IPS-18a (cell line): Measurements from ENCODE around the gene KRTAP5-1.
"Not testable (repeated sequence)": the region's sequence is repeated elsewhere in the genome, so short reads cannot be mapped to it uniquely, and the experiment has no call there.

ENCODE experiments used
- H3K27ac ChIP-seq: one replicate; pipeline ENCODE4 v1.5.1; 2013; ENCODE audit warnings: low read length
- H3K27me3 ChIP-seq: one replicate; pipeline ENCODE4 v1.6.1; 2013; ENCODE audit warnings: mild to moderate bottlenecking, low read length; ENCODE audit not compliant: control insufficient read depth, insufficient read depth
- H3K36me3 ChIP-seq: one replicate; pipeline ENCODE4 v1.6.1; 2013; ENCODE audit warnings: low read depth, low read length; ENCODE audit not compliant: control insufficient read depth
- H3K4me1 ChIP-seq: one replicate; pipeline ENCODE4 v1.6.1; 2013; ENCODE audit warnings: low read depth, low read length; ENCODE audit not compliant: control insufficient read depth
- H3K4me3 ChIP-seq: one replicate; pipeline ENCODE4 v1.5.1; 2013; ENCODE audit warnings: low read length
- H3K9ac ChIP-seq: one replicate; pipeline ENCODE4 v1.6.1; 2013; ENCODE audit warnings: mild to moderate bottlenecking, low read length, moderate library complexity
- H3K9me3 ChIP-seq: one replicate; pipeline ENCODE4 v1.6.1; 2013; ENCODE audit warnings: low read depth, low read length; ENCODE audit not compliant: control insufficient read depth

KRTAP5-1 gene

DNA sequence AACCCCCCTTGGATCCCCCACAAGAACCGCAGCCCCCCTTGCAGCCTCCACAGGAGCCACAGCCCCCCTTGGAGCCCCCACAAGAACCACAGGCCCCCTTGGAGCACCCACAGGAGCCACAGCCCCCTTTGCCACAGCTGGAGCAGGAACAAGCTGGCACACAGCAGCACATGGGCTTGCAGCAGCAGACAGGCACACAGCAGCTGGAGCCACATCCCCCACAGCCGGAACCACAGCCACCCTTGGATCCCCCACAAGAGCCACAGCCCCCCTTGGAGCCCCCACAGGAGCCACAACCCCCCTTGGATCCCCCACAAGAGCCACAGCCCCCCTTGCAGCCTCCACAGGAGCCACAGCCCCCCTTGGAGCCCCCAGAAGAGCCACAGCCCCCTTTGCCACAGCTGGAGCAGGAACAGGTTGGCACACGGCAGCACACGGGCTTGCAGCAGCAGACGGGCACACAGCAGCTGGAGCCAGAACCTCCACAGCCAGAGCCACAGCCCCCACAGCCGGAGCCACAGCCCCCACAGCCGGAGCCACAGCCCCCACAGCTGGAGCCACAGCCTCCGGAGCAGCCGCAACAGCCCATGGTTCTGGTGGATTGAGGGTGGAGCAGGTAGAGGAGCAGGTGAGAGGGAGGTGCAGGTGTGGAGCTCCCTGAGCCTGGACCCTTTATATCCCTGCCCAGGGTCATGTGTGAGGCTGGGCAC is at the start of gene KRTAP5-1:
Gene KRTAP5-1, minus strand, starts transcription at position 623 of the 710 bp plus-strand sequence. Its CDS starts 34 bp downstream, at position 589.
- not testable (repeated sequence) for H3K27me3 ChIP-seq, H3K27ac ChIP-seq, H3K4me1 ChIP-seq, H3K9ac ChIP-seq, H3K9me3 ChIP-seq, H3K36me3 ChIP-seq, H3K4me3 ChIP-seq

GRCh38 chr11:1633864-1634263 is 48.8 kb upstream of the KRTAP5-1 start:
- H3K27me3 ChIP-seq, result peaks cover 8% of the 10 kb centered on the region
- no peak overlapping the region for H3K9ac ChIP-seq
- no peak overlapping the region for H3K27ac ChIP-seq
- no peaks in the 10 kb centered on the region for H3K4me1 ChIP-seq
- H3K9me3 ChIP-seq, result no peaks in the 10 kb centered on the region
- no peak overlapping the region for H3K4me3 ChIP-seq
- H3K36me3 ChIP-seq, result no peaks in the 10 kb centered on the region

DNA sequence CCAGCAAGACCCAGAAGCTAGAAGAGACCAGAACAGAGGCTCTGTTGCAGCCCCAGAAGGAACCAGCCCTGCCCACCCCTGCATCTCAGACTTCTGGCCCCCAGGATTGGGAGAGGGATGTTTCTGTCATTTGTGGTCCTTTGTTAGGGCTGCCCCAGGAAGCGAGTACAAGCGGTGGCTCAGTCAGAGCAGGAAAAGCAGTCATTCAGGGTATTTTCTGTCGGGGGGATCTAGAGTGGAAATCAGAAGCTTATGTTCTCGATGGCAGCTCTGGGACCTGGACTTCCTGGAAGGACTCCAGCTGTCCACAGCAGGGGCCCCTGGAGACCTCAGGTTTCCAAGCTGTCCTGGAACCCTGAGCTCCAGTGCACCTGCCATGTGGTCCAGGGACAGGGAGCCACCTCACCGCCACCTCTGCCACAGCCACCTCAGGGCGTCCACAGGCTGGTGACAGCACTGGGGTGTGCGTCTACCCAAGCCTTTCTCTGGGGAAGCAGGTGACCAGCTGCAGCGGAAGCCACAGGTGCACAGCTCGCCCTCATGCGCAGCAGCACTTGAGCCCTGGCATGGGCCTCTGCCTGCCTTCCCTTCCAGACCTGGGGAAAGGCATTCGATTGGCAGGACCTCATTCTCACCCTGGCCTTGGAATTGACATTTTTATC is 47.1 kb upstream of the KRTAP5-1 start:
- no peaks in the 10 kb centered on the region for H3K9me3 ChIP-seq
- peaks cover 13% of the 10 kb centered on the region for H3K27me3 ChIP-seq

DNA sequence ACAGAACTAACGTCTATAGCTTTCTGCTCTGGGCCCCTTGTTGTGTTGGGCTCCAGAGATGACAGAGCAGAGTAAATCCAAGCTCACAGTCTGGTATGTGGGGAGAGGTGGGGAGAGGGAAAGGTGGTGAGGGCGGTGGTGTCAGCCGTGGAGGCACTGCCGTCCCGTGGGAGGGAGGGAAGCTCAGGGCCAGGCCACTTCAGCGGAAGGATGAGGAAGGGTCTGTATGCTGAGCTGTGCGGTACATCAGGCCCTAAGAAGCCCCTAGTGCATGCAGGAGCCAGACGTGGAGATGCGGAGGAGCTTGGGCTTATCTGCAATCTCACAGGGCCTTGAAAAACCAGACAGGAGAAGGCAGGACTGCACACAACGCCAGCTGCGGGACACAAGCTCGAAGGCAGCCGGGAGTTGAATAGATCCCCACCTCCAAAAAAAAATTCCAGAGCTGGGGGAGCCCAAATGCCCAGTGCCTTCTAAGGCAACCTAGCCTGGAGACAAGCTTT is 46.0 kb upstream of the KRTAP5-1 start:
- Histone ChIP-seq H3K9me3 (no peaks in the 10 kb centered on the region), H3K36me3 (no peaks in the 10 kb centered on the region), H3K27ac (no peak overlapping the region), H3K4me1 (no peaks in the 10 kb centered on the region), H3K9ac (no peak overlapping the region), H3K27me3 (peaks cover 13% of the 10 kb centered on the region), H3K4me3 (no peak overlapping the region)

More for the DNA sequence above, 47.1 kb upstream of the KRTAP5-1 start:
- H3K9ac ChIP-seq, result no peak overlapping the region
- no peak overlapping the region for H3K4me3 ChIP-seq
- H3K27ac ChIP-seq, result no peak overlapping the region
- no peaks in the 10 kb centered on the region for H3K4me1 ChIP-seq
- no peaks in the 10 kb centered on the region for H3K36me3 ChIP-seq

GRCh38 chr11:1630271-1630670 is 45.2 kb upstream of the KRTAP5-1 start:
- no peaks in the 10 kb centered on the region for H3K36me3 ChIP-seq
- peaks cover 13% of the 10 kb centered on the region for H3K27me3 ChIP-seq
- H3K4me3 ChIP-seq, result no peak overlapping the region
- H3K4me1 ChIP-seq, result no peaks in the 10 kb centered on the region
- no peak overlapping the region for H3K9ac ChIP-seq
- H3K27ac ChIP-seq, result no peak overlapping the region
- H3K9me3 ChIP-seq, result no peaks in the 10 kb centered on the region

GRCh38 chr11:1629326-1630185 is 44.5 kb upstream of the KRTAP5-1 start, which contains the start of gene KRTAP5-5:
Gene KRTAP5-5 (plus strand): TSS chr11:1629775. CDS start chr11:1629841, 66 bp downstream.
- Histone ChIP-seq H3K4me1 (no peaks in the 10 kb centered on the region), H3K9me3 (no peaks in the 10 kb centered on the region), H3K9ac (no peak within 1 kb of the TSS), H3K27me3 (peaks cover 13% of the 10 kb centered on the region), H3K36me3 (no peaks in the 10 kb centered on the region), H3K27ac (no peak within 1 kb of the TSS), H3K4me3 (no peak within 1 kb of the TSS)

GRCh38 chr11:1628506-1629325 is 43.6 kb upstream of the KRTAP5-1 start:
- Histone ChIP-seq H3K27me3 (peaks cover 13% of the 10 kb centered on the region), H3K9ac (no peak overlapping the region), H3K4me1 (no peaks in the 10 kb centered on the region), H3K27ac (no peak overlapping the region), H3K4me3 (no peak overlapping the region), H3K36me3 (no peaks in the 10 kb centered on the region), H3K9me3 (no peaks in the 10 kb centered on the region)

GRCh38 chr11:1625541-1625940 is 40.5 kb upstream of the KRTAP5-1 start:
- Histone ChIP-seq H3K4me3 (no peak overlapping the region), H3K9me3 (no peaks in the 10 kb centered on the region), H3K27me3 (peaks cover 13% of the 10 kb centered on the region), H3K36me3 (no peaks in the 10 kb centered on the region), H3K27ac (no peak overlapping the region), H3K9ac (no peak overlapping the region), H3K4me1 (no peaks in the 10 kb centered on the region)

DNA sequence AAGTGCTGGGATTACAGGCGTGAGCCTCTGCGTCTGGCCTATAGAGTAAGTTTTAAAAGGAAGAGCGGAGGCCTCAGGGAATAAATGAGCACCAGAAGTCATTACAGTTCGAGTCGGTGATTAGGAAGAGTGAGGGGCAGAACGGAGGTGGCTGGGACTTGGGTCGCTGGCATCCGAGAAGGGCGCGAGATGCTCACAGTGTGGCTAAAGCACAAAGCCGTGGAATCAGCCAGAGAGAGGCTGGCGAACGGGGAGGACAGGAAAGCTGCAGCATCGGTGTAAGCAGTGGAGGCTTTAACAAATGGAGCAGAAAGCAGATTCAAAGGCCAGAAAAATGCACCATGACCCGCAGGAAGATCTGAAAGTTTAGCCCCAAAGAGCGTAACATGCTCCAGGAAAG is 39.5 kb upstream of the KRTAP5-1 start:
- H3K4me1 ChIP-seq, result no peaks in the 10 kb centered on the region
- no peak overlapping the region for H3K27ac ChIP-seq
- peaks cover 13% of the 10 kb centered on the region for H3K27me3 ChIP-seq
- H3K9me3 ChIP-seq, result no peaks in the 10 kb centered on the region
- no peaks in the 10 kb centered on the region for H3K36me3 ChIP-seq
- no peak overlapping the region for H3K4me3 ChIP-seq
- no peak overlapping the region for H3K9ac ChIP-seq

- Histone ChIP-seq H3K27me3 (peaks cover 4% of the 10 kb centered on the region), H3K27ac (no peak overlapping the region), H3K9ac (no peak overlapping the region), H3K9me3 (no peaks in the 10 kb centered on the region), H3K4me3 (no peak overlapping the region), H3K36me3 (no peaks in the 10 kb centered on the region), H3K4me1 (no peaks in the 10 kb centered on the region)
These were observed 38.6 kb upstream of the KRTAP5-1 start for GRCh38 chr11:1623716-1624115.

DNA sequence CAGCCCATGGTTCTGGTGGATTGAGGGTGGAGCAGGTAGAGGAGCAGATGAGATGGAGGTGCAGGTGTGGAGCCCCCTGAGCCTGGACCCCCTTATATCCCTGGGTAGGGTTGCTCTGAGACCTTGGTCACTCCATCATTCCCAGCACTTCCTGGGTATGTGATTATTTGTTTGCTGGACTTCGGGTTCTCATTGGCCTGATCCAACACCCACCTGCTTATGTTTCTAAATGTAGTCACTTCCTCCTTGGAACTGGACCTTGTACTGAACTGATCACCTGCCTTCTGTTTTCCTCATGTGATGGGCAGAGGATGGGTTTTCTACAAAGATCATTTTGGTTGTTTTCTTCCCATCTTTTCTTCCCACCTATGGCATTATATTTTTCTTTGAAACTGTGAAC is 37.0 kb upstream of the KRTAP5-1 start, which contains the start of gene KRTAP5-4:
Gene KRTAP5-4, minus strand, starts transcription at position 53 of the 400 bp plus-strand sequence. Its CDS starts 45 bp downstream, at position 8.
- H3K36me3 ChIP-seq, result no peaks in the 10 kb centered on the region
- no peaks in the 10 kb centered on the region for H3K9me3 ChIP-seq
- no peak within 1 kb of the TSS for H3K4me3 ChIP-seq
- H3K27me3 ChIP-seq, result no peaks in the 10 kb centered on the region
- no peak within 1 kb of the TSS for H3K27ac ChIP-seq
- no peak within 1 kb of the TSS for H3K9ac ChIP-seq
- H3K4me1 ChIP-seq, result no peaks in the 10 kb centered on the region
